CD4-positive, alpha-beta T cell treated with Interleukin-12 subunit alpha and Interleukin-12 subunit beta, for 1 hour (primary cell): ENCODE results near the gene TEX264.
"Not testable (repeated sequence)": the region's sequence is repeated elsewhere in the genome, so short reads cannot be mapped to it uniquely, and the experiment has no call there.

ENCODE experiments used
- DNase-seq: peaks from one replicate; pipeline ENCODE4 v3.0.0-alpha.2; 2020

Gene TEX264

GRCh38 chr3:51670823-51671733 is at the start of gene TEX264:
TEX264 (plus strand) TSS chr3:51671252; CDS start chr3:51674305, 3,053 bp downstream.
- peak; percentile 95 for DNase-seq

- DNase-seq, result no peak
These were observed 48.6 kb upstream of the TEX264 start for GRCh38 chr3:51622413-51622812.

DNA sequence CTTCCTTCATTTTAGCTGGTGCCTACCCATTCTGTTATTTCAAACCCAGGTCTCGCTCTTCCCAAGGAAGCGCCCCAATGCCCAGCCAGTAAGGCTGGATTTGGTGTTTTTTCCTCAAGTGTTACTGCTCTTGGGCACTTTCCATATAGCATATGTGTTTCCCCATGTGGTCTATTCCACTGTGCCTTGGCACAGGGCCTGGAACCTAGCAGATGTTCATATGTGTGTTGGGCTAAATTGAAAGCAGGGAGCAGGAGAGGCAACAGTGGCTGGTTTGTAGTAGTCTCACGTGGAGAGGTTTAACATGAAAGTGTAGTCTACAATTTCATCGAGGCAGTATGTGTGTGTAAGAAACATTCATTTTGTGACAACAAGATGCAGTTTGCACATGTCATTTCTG is 48.2 kb upstream of the TEX264 start:
- DNase-seq, result no peak

DNA sequence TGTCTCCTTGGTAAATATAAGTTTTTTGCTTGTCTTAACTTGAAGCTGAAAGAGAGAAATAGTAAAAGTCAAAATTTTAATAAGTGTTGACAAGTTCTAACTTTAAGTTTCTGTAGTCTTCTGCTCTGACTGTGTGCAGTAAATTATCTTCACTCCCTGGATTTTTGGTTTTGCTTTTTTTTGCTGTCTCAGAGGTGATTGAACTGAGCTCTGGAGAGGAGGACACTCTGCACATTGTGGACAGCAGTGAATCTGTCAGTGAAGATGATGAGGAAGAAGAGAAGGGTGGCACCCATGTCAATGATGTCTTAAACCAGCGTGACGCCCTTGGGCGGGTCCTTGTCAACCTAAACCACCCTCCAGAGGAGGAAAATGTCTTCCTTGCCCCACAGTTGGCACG is 40.5 kb upstream of the TEX264 start:
- DNase-seq, result no peak

GRCh38 chr3:51637144-51637940 is 33.7 kb upstream of the TEX264 start:
- no peak for DNase-seq

DNA sequence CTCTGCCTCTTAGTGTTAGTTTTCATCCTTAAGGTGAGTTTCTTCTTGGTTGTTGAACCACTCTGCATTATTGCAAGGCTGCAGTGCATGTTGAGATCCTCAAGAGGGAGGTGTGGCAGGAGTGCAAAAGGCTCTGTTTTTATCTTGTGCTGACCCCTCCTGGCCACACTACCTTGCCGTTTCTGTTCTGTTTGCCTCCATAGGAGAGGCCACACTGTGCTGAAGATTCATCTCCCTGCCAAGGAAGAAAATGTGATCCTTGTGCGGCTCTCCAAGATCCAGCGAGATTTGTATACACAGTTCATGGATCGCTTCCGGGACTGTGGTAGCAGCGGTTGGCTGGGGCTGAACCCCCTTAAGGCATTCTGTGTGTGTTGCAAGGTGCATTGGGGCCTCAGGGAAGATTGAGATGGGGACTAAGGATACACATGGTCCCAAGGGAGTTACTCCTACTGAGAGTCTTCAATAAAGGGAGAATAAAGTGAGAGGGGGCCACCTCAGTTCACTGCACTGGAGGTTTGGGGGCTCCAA is 33.0 kb upstream of the TEX264 start:
- DNase-seq, result peak; percentile 30

- peak; percentile 33 for DNase-seq
These were observed 28.6 kb upstream of the TEX264 start for GRCh38 chr3:51642462-51642861.

DNA sequence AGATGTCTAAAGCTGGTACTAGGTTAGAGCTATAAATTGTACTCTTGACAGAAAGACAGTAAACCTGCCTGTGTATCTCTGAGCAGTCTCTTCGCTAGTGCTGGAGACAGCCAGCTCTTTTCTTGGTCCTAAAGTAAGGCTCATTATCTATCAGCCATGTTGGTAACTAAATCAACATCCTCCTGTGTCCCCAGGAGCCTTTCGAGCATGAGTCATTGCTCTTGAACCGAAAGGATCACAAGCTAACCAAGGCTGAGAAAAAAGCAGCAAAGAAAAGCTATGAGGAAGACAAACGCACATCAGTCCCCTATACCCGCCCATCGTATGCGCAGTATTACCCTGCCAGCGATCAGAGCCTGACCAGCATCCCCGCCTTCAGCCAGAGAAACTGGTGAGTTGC is 25.0 kb upstream of the TEX264 start:
- DNase-seq, result no peak

DNA sequence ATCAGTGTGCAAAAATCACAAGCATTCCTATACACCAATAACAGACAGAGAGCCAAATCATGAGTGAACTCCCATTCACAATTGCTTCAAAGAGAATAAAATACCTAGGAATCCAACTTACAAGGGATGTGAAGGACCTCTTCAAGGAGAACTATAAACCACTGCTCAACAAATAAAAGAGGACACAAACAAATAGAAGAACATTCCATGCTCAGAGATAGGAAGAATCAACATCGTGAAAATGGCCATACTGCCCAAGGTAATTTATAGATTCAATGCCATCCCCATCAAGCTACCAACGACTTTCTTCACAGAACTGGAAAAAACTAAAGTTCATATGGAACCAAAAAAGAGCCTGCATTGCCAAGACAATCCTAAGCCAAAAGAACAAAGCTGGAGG is 18.9 kb upstream of the TEX264 start:
- not testable (repeated sequence) for DNase-seq

DNA sequence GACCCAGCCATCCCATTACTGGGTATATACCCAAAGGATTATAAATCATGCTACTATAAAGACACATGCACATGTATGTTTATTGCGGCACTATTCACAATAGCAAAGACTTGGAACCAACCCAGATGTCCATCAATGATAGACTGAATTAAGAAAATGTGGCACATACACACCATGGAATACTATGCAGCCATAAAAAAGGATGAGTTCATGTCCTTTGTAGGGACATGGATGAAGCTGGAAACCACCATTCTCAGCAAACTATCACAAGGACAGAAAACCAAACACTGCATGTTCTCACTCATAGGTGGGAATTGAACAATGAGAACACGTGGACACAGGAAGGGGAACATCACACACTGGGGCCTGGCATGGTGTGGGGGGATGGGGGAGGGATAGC is 17.6 kb upstream of the TEX264 start:
- not testable (repeated sequence) for DNase-seq

- no peak for DNase-seq
These were observed 13.8 kb upstream of the TEX264 start for GRCh38 chr3:51657234-51657633.

DNA sequence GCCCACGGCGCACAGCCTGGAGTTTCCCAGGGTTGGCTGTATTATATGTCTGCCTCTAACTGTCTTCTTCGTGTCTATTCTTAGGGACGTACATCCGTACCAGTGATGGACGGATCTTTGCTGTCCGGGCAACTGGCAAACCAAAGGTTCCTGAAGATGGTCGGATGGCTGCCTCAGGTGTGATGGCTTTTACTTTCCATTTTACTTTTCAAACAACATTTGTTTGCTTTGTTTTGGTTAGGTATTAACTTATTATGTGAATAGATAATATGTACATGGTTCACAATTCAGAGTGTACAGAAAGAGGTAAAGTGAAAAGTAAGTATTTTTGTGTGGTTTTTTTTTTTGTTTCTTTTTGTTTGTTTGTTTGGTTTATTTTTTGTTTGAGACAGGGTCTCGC is 11.1 kb upstream of the TEX264 start:
- DNase-seq, result no peak

GRCh38 chr3:51662456-51662855 is 8.6 kb upstream of the TEX264 start:
- no peak for DNase-seq

DNA sequence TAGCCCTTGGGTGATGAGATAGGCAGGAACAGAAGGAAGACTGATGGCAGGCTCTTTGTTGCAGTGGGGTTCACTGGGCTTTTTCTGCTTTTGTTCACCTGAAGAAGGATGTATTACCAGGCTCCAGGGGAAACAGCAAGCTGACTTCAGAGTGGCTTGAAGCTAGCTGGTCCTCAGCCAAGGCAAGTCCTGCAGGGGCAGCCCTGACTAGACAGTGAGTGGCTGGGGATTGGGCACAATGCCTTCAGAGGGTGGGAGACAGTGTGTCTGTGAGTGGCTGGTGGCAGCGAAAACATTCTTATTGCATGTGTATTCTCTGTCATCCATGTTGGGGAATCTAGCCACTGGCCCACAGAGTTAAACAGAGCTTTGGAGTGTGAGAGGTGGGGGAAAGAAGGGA is 2.3 kb upstream of the TEX264 start:
- DNase-seq, result no peak

- peak; percentile 83 for DNase-seq
These were observed 1.6 kb upstream of the TEX264 start for GRCh38 chr3:51669241-51670052.

- DNase-seq, result peak; percentile 64
These were observed 814 bp upstream of the TEX264 start for GRCh38 chr3:51670053-51670822.

- peak; percentile 62 for DNase-seq
These were observed 853 bp downstream of the TEX264 start for GRCh38 chr3:51671734-51672475.

- DNase-seq, result no peak
These were observed 2.2 kb downstream of the TEX264 start for GRCh38 chr3:51673181-51673801.

DNA sequence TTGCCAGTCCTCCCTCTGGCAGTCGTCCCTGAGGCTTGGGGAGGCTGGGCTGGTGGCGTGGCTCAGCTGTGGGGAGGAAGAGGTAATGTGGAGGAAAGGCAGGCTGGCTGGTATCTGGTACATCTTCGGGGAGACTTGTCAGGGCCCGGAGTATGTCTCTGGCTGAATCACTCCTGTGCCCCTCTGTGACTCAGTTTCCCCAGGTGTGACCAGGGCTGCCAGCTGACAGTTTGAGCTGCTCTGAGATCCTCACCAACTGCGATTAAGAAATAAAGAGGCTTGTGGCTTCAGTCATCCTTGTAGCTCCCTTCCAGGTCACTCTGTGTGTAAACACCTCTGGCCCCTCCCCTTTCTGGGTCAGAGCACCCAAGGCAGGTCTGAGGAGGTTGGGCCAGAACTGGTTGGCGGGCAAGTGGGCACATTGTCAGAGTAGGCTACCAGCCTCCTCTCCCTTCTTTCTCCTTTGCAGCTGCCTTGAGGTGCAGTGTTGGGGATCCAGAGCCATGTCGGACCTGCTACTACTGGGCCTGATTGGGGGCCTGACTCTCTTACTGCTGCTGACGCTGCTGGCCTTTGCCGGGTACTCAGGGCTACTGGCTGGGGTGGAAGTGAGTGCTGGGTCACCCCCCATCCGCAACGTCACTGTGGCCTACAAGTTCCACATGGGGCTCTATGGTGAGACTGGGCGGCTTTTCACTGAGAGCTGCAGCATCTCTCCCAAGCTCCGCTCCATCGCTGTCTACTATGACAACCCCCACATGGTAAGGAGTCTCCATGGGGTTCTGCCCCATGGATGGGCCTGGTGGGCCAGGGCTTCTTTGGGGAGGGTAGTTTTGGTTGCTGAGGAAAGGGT is 3.0 kb downstream of the TEX264 start:
- DNase-seq, result no peak

GRCh38 chr3:51675201-51675611 is 4.2 kb downstream of the TEX264 start:
- no peak for DNase-seq
